IMR-90 (cell line): Measurements from ENCODE around the gene ESRP2. TPM values are rescaled to one million over a fixed set of nuclear protein-coding genes. Genes with fewer than 3 reads are reported as not detected.

Experiments
- ATAC-seq: fragments of 200-7000 bp; cut with Tn5 transposase; 2 replicates; pipeline ENCODE4 v1.9.1; 2020; ENCODE audit warnings: low read depth, mild to moderate bottlenecking, moderate library complexity
- BruUV-seq: library from RNA; stranded (reverse); fragments of 400-500 nt; replicated peaks from 2 replicates; lab custom pipeline; 2021; lab: Mats Ljungman, UMichigan
- CTCF ChIA-PET: fragments of 300-600 bp; formaldehyde crosslinking; extraction: SDS; loops from one replicate; lab custom pipeline; 2021; ENCODE audit warnings: antibody characterized with exemption; lab: Yijun Ruan, JAX
- POLR2A ChIA-PET: fragments of 300-600 bp; sonication (Branson Sonifier 250); formaldehyde crosslinking; loops from one replicate; lab custom pipeline; 2022; ENCODE audit warnings: antibody characterized with exemption; ENCODE audit not compliant: unreplicated experiment; lab: Charles Lee
- DNase-seq: peaks from one replicate; pipeline ENCODE4 v3.0.0; 2013
- H2AFZ ChIP-seq: replicated peaks from 2 replicates; pipeline ENCODE3; 2013; ENCODE audit warnings: low read length, mild to moderate bottlenecking; ENCODE audit not compliant: poor library complexity
- H2AK5ac ChIP-seq: 2 replicates; pipeline ENCODE4 v1.6.1; 2013; ENCODE audit warnings: low read depth, low read length, inconsistent platforms
- H2AK9ac ChIP-seq: replicated peaks from 2 replicates; pipeline ENCODE3; 2013; ENCODE audit warnings: mild to moderate bottlenecking, low read depth, low read length, moderate library complexity; ENCODE audit not compliant: poor library complexity
- H2BK120ac ChIP-seq: 2 replicates; pipeline ENCODE4 v1.6.1; 2013; ENCODE audit warnings: low read depth, low read length, inconsistent platforms
- H2BK15ac ChIP-seq: 3 replicates; pipeline ENCODE4 v1.6.1; 2013; ENCODE audit warnings: low read depth, low read length, inconsistent platforms
- H2BK20ac ChIP-seq: 2 replicates; pipeline ENCODE4 v1.6.1; 2013; ENCODE audit warnings: low read depth, mild to moderate bottlenecking, inconsistent platforms, low read length, moderate library complexity
- H2BK5ac ChIP-seq: 2 replicates; pipeline ENCODE4 v1.6.1; 2013; ENCODE audit warnings: mild to moderate bottlenecking, low read depth, low read length, inconsistent platforms; ENCODE audit not compliant: poor library complexity, severe bottlenecking
- H3K14ac ChIP-seq: replicated peaks from 2 replicates; pipeline ENCODE4 v1.6.1; 2013; ENCODE audit warnings: low read depth, low read length, inconsistent platforms
- H3K18ac ChIP-seq: 2 replicates; pipeline ENCODE4 v1.6.1; 2013; ENCODE audit warnings: low read depth, low read length, control low read depth
- H3K23ac ChIP-seq: 2 replicates; pipeline ENCODE4 v1.6.1; 2013; ENCODE audit warnings: low read depth, low read length, inconsistent platforms
- H3K27ac ChIP-seq: 2 replicates; pipeline ENCODE4 v1.5.1; 2013; ENCODE audit warnings: mild to moderate bottlenecking, control low read depth, low read length; ENCODE audit not compliant: insufficient read depth
- H3K27me3 ChIP-seq: 2 replicates; pipeline ENCODE4 v1.6.1; 2013; ENCODE audit warnings: low read length; ENCODE audit not compliant: control insufficient read depth, insufficient read depth
- H3K36me3 ChIP-seq: 2 replicates; pipeline ENCODE4 v1.6.1; 2013; ENCODE audit warnings: low read length, mixed read lengths; ENCODE audit not compliant: control insufficient read depth, insufficient read depth
- H3K4ac ChIP-seq: 2 replicates; pipeline ENCODE4 v1.6.1; 2013; ENCODE audit warnings: low read depth, low read length, inconsistent platforms
- H3K4me1 ChIP-seq: 2 replicates; pipeline ENCODE4 v1.6.1; 2013; ENCODE audit warnings: low read length, mixed read lengths; ENCODE audit not compliant: control insufficient read depth, insufficient read depth
- H3K4me2 ChIP-seq: 2 replicates; pipeline ENCODE4 v1.6.1; 2013; ENCODE audit warnings: low read depth, mild to moderate bottlenecking, control low read depth, low read length, moderate library complexity
- H3K4me3 ChIP-seq: 2 replicates; pipeline ENCODE4 v1.5.1; 2013; ENCODE audit warnings: low read depth, mild to moderate bottlenecking, control low read depth, low read length, moderate library complexity; ENCODE audit not compliant: insufficient read depth
- H3K56ac ChIP-seq: 2 replicates; pipeline ENCODE4 v1.6.1; 2013; ENCODE audit warnings: low read length, inconsistent platforms; ENCODE audit not compliant: insufficient read depth; ENCODE audit errors: extremely low read depth
- H3K79me1 ChIP-seq, 2 experiments: 2 replicates each; pipeline ENCODE4 v1.6.1; 2013; ENCODE audit warnings: low read length in 2 of 2, inconsistent platforms in 1 of 2, low read depth in 1 of 2
- H3K9ac ChIP-seq: 2 replicates; pipeline ENCODE4 v1.6.1; 2013; ENCODE audit warnings: low read depth, low read length, control low read depth
- H3K9me1 ChIP-seq: 2 replicates; pipeline ENCODE4 v1.6.1; 2013; ENCODE audit warnings: low read length, inconsistent platforms; ENCODE audit not compliant: insufficient read depth
- H3K9me3 ChIP-seq: 2 replicates; pipeline ENCODE4 v1.6.1; 2013; ENCODE audit warnings: low read length; ENCODE audit not compliant: control insufficient read depth, insufficient read depth
- H4K20me1 ChIP-seq: 2 replicates; pipeline ENCODE4 v1.6.1; 2013; ENCODE audit warnings: low read length, inconsistent platforms; ENCODE audit not compliant: insufficient read depth
- H4K5ac ChIP-seq: 2 replicates; pipeline ENCODE4 v1.6.1; 2013; ENCODE audit warnings: mild to moderate bottlenecking, low read depth, low read length, control low read depth
- H4K8ac ChIP-seq, 2 experiments: 2 replicates each; pipeline ENCODE4 v1.6.1; 2013; ENCODE audit warnings: low read depth in 2 of 2, low read length in 2 of 2, control low read depth in 1 of 2, inconsistent platforms in 1 of 2
- H4K91ac ChIP-seq: 2 replicates; pipeline ENCODE4 v1.6.1; 2013; ENCODE audit warnings: low read depth, low read length, inconsistent platforms; ENCODE audit not compliant: insufficient read depth
- BHLHE40 ChIP-seq: fragments of 150-350 bp; IDR thresholded peaks from 2 replicates; pipeline ENCODE4 v1.6.1; 2016; ENCODE audit warnings: mild to moderate bottlenecking, low read depth, low read length
- CHD1 ChIP-seq: IDR thresholded peaks from 2 replicates; pipeline ENCODE4 v1.6.1; 2012; ENCODE audit warnings: low read depth, low read length, improper control_type of control experiment
- POLR2A ChIP-seq: IDR thresholded peaks from 2 replicates; pipeline ENCODE4 v1.6.1; 2012; ENCODE audit warnings: mild to moderate bottlenecking, low read depth, low read length
- RCOR1 ChIP-seq: IDR thresholded peaks from 2 replicates; pipeline ENCODE4 v1.6.1; 2012; ENCODE audit warnings: mild to moderate bottlenecking, low read length, improper control_type of control experiment; ENCODE audit not compliant: insufficient replicate concordance
- WGBS, 2 experiments: methylation state at CpG; one replicate each; pipeline versions ENCODE4 v1.1.5 to v1.1.7; 2013; ENCODE audit warnings: missing lambda C conversion rate in 2 of 2; ENCODE audit not compliant: insufficient read length in 1 of 2; ENCODE audit errors: extremely low coverage in 2 of 2; 5-methylcytosine and 5-hydroxymethylcytosine counted together
- dilution Hi-C: fragments of 300-500 bp; cut with HindIII; formaldehyde crosslinking; loops from one replicate; pipeline ENCODE4 v1.14.3; 2018; ENCODE audit warnings: low sequenced_read_pairs; ENCODE audit not compliant: unreplicated experiment
- in situ Hi-C: fragments of 300-500 bp; cut with MboI; formaldehyde crosslinking; loops from 3 replicates; pipeline ENCODE4 v1.14.3; 2019; ENCODE audit warnings: low sequenced_read_pairs, inconsistent platforms, mixed read lengths
- intact Hi-C: fragments of 100-400 bp; cut with micrococcal nuclease; formaldehyde crosslinking; loops from 2 replicates; pipeline ENCODE4 v1.10.0; 2022
- polyA plus RNA-seq, 3 experiments: library from polyadenylated mRNA; depleted of rRNA; stranded (reverse); fragments of >200 nt; gene quantifications; 2 replicates each; pipeline ENCODE4 v1.2.3, GENCODE V29; 2012; ENCODE audit warnings: low replicate concordance in 1 of 3
- total RNA-seq: library from RNA; depleted of rRNA; stranded (reverse); fragments of >200 nt; gene quantifications from 2 replicates; pipeline ENCODE4 v1.2.3, GENCODE V29; 2012
- TF ChIP-seq, protein P1 (sequence below): conservative IDR thresholded peaks from 2 replicates; pipeline ENCODE4 v1.5.1; 2012; ENCODE audit warnings: mild to moderate bottlenecking, low read depth, low read length, improper control_type of control experiment

Gene ESRP2
- total and polyA plus RNA-seq, 2 of the 4 experiments (the other 2 are of a cell fraction) = 0.07 TPM; not detected in 1

DNA sequence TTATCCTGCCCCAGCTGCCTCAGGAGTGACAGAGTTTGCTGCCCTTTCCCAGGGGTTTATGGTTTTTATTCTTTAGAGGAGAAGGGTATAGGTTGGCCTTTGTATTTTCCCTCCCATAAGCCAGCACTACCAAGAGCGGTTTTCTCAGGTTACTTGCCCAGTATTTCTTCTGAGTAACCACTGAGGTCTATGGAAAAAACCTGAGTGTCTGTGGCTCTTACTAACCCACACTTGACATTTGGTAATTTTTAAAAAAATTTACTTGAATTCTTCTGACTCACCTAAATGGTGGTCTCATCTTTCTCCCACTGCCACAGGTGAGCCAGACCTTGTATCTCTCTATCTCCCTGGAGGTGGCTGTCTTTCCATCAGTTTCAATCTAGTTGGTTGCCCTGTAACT, 34.4 kb upstream of the ESRP2 start:
- H3K27me3 ChIP-seq = no peaks in the 10 kb centered on the region
- CTCF ChIA-PET = no interaction called here

More for the DNA sequence above, 34.4 kb upstream of the ESRP2 start:
- Histone ChIP-seq H3K56ac (no peak overlapping the region), H2AK9ac (no peak overlapping the region), H2BK20ac (no peak overlapping the region), H4K8ac (no peak overlapping the region), H3K4me1 (peaks cover 7% of the 10 kb centered on the region), H2BK5ac (no peak overlapping the region), H3K4me3 (no peak overlapping the region), H3K18ac (no peak overlapping the region), H3K14ac (no peak overlapping the region), H3K36me3 (peaks cover 29% of the 10 kb centered on the region), H4K5ac (no peak overlapping the region), H3K9ac (no peak overlapping the region), H3K9me1 (peaks cover 17% of the 10 kb centered on the region; the same call in 1 of the 2 replicates), H2BK15ac (no peak overlapping the region), H2AFZ (no peak overlapping the region), H4K91ac (no peak overlapping the region), H2BK120ac (no peak overlapping the region), H2AK5ac (no peak overlapping the region), H3K4me2 (no peak overlapping the region), H3K27ac (no peak overlapping the region), H3K9me3 (no peaks in the 10 kb centered on the region), H3K79me1 (peaks cover 24 to 79% of the 10 kb centered on the region in 2 experiments; a peak in 3 of 4 replicates), H4K20me1 (peaks cover 76% of the 10 kb centered on the region), H3K4ac (no peak overlapping the region), H3K23ac (no peak overlapping the region)
- intact Hi-C loops = no loop called here
- WGBS, 2 experiments = no CpG with 5 or more reads among the region's 1 CpG
- TF ChIP-seq BHLHE40 (no peak), CHD1 (no peak), RCOR1 (no peak), POLR2A (no peak)
- TF ChIP-seq, protein P1, sequence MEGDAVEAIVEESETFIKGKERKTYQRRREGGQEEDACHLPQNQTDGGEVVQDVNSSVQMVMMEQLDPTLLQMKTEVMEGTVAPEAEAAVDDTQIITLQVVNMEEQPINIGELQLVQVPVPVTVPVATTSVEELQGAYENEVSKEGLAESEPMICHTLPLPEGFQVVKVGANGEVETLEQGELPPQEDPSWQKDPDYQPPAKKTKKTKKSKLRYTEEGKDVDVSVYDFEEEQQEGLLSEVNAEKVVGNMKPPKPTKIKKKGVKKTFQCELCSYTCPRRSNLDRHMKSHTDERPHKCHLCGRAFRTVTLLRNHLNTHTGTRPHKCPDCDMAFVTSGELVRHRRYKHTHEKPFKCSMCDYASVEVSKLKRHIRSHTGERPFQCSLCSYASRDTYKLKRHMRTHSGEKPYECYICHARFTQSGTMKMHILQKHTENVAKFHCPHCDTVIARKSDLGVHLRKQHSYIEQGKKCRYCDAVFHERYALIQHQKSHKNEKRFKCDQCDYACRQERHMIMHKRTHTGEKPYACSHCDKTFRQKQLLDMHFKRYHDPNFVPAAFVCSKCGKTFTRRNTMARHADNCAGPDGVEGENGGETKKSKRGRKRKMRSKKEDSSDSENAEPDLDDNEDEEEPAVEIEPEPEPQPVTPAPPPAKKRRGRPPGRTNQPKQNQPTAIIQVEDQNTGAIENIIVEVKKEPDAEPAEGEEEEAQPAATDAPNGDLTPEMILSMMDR = no peak
- BruUV-seq = no TSS peak
- dilution Hi-C loops = no loop called here
- DNase-seq (no peak), ATAC-seq (no peak)
- POLR2A ChIA-PET = interaction anchor here (0.6 kb wide), 1 partner anchor 18 kb away, joined by 5 read pairs; no protein-coding TSS in a partner anchor
- in situ Hi-C loops = no loop called here
